Endothelial cell (in vitro differentiated cells): ENCODE data around the gene PTPRJ. TPM values are rescaled to one million over a fixed set of nuclear protein-coding genes. Genes with fewer than 3 reads are reported as not detected.
A peak's percentile ranks its signal among the peaks of the same experiment; 100 is the strongest.

Source experiments
- DNase-seq: peaks from one replicate; pipeline ENCODE4 v3.0.0; 2021; ENCODE audit warnings: low spot score
- H3K27ac Mint-ChIP-seq: one replicate; pipeline ENCODE4 v1.8.0; 2021; ENCODE audit warnings: mixed read lengths, inconsistent platforms; ENCODE audit not compliant: unreplicated experiment
- H3K27me3 Mint-ChIP-seq: one replicate; pipeline ENCODE4 v1.8.0; 2021; ENCODE audit warnings: mild to moderate bottlenecking, moderate library complexity, mixed read lengths, inconsistent platforms; ENCODE audit not compliant: unreplicated experiment
- H3K36me3 Mint-ChIP-seq: one replicate; pipeline ENCODE4 v1.8.0; 2021; ENCODE audit warnings: mild to moderate bottlenecking, low read depth, mixed read lengths, inconsistent platforms; ENCODE audit not compliant: unreplicated experiment
- H3K4me1 Mint-ChIP-seq: one replicate; pipeline ENCODE4 v1.8.0; 2021; ENCODE audit warnings: mild to moderate bottlenecking, mixed read lengths, inconsistent platforms; ENCODE audit not compliant: unreplicated experiment
- H3K4me3 Mint-ChIP-seq: one replicate; pipeline ENCODE4 v1.8.0; 2021; ENCODE audit warnings: mild to moderate bottlenecking, mixed read lengths, inconsistent platforms; ENCODE audit not compliant: unreplicated experiment
- H3K9me3 Mint-ChIP-seq: one replicate; pipeline ENCODE4 v1.8.0; 2021; ENCODE audit warnings: mixed read lengths, inconsistent platforms; ENCODE audit not compliant: unreplicated experiment
- total RNA-seq: library from RNA; stranded (reverse); fragmentation: NEBNext Ultra II Directional; extraction: Animal tissue kit (Norgen Biotek cat#: 25700); gene quantifications from one replicate; pipeline ENCODE4 v1.2.1, GENCODE V29; 2021; ENCODE audit not compliant: unreplicated experiment
- TF ChIP-seq, protein P1 (sequence below): fragments of 200-600 bp; sonication (generic); IDR thresholded peaks from one replicate; pipeline ENCODE4 v1.5.0; 2021; ENCODE audit warnings: antibody characterized with exemption; ENCODE audit not compliant: unreplicated experiment

Gene PTPRJ
- total RNA-seq, 1 donor from 2014 or later = 1.6 TPM

DNA sequence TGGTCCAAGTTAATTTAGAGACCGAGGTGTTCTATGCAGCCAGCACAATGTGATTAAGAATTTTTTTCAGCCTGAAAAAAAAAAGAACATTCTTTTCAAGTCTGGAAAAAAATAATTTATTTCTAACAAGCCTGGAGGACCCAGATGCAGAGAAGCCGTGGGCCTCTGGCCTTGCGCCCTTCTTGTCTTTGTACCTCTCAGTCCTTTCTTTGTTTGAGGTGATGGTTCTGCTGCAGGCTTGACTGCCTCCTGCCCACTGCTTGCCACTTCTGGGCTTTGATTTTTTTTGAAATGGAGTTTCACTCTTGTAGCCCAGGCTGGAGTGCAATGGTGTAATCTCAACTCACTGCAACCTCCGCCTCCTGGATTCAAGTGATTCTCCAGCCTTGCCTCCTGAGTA lies 7.2 kb upstream of the PTPRJ start:
- TF ChIP-seq, protein P1, sequence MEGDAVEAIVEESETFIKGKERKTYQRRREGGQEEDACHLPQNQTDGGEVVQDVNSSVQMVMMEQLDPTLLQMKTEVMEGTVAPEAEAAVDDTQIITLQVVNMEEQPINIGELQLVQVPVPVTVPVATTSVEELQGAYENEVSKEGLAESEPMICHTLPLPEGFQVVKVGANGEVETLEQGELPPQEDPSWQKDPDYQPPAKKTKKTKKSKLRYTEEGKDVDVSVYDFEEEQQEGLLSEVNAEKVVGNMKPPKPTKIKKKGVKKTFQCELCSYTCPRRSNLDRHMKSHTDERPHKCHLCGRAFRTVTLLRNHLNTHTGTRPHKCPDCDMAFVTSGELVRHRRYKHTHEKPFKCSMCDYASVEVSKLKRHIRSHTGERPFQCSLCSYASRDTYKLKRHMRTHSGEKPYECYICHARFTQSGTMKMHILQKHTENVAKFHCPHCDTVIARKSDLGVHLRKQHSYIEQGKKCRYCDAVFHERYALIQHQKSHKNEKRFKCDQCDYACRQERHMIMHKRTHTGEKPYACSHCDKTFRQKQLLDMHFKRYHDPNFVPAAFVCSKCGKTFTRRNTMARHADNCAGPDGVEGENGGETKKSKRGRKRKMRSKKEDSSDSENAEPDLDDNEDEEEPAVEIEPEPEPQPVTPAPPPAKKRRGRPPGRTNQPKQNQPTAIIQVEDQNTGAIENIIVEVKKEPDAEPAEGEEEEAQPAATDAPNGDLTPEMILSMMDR = no peak
- Mint-ChIP-seq H3K9me3 (no peaks in the 10 kb centered on the region), H3K27ac (no peak overlapping the region), H3K4me1 (no peaks in the 10 kb centered on the region), H3K27me3 (peaks cover 4% of the 10 kb centered on the region), H3K36me3 (no peaks in the 10 kb centered on the region), H3K4me3 (no peak overlapping the region)
- DNase-seq = no peak

- H3K9me3 Mint-ChIP-seq = no peaks in the 10 kb centered on the region
- no peaks in the 10 kb centered on the region for H3K36me3 Mint-ChIP-seq
- TF ChIP-seq, protein P1 = no peak
- no peak for DNase-seq
- H3K27me3 Mint-ChIP-seq = peaks cover 20% of the 10 kb centered on the region
- H3K4me1 Mint-ChIP-seq = peaks cover 7% of the 10 kb centered on the region
- no peak overlapping the region for H3K4me3 Mint-ChIP-seq
- H3K27ac Mint-ChIP-seq = no peak overlapping the region
Measured at GRCh38 chr11:47976931-47977330, 3.4 kb upstream of the PTPRJ start.

GRCh38 chr11:47977623-47978022 lies 2.7 kb upstream of the PTPRJ start:
- TF ChIP-seq, protein P1 = no peak
- Mint-ChIP-seq H3K4me1 (peaks cover 8% of the 10 kb centered on the region), H3K9me3 (no peaks in the 10 kb centered on the region), H3K4me3 (no peak overlapping the region), H3K27me3 (peaks cover 21% of the 10 kb centered on the region), H3K27ac (no peak overlapping the region), H3K36me3 (no peaks in the 10 kb centered on the region)
- DNase-seq = no peak

DNA sequence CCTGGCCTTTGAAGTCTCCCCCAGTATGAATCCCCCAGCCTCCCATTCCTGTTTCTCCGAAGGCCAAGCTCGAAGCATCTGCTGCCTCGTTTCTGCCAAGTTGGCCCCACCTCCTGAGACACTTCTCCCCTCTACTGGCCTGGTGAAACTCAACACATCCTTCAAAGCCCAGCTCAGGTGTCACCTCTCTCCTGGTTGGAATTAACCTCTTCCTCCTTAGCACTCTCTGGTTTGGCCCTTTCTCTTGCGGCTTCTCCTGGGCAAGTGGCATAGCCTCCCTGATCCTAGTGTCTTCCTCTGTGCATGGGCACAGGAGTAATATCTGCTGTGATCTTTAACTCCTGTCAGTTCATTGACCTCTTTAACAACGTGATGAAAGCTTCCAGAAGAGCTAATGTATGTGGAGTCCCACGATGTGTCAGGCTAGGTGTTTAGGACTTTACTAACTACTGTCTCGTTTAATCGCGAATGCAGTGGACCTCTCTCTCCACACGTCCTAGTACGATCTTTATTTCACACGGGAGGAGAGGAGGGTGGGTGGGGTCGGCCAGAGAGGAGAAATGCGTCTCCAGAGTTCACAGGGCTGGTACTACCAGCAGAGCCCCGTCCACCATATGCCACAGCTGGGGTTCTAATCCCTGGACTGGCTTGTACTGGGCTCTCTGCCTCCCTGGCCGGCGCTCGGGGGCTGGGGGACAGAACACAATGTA lies 826 bp upstream of the PTPRJ start:
- Mint-ChIP-seq H3K4me3 (peak overlapping the region; percentile 64), H3K27ac (no peak overlapping the region), H3K36me3 (no peaks in the 10 kb centered on the region), H3K9me3 (no peaks in the 10 kb centered on the region), H3K4me1 (peaks cover 8% of the 10 kb centered on the region), H3K27me3 (peaks cover 23% of the 10 kb centered on the region)
- DNase-seq = no peak
- TF ChIP-seq, protein P1 = no peak

DNA sequence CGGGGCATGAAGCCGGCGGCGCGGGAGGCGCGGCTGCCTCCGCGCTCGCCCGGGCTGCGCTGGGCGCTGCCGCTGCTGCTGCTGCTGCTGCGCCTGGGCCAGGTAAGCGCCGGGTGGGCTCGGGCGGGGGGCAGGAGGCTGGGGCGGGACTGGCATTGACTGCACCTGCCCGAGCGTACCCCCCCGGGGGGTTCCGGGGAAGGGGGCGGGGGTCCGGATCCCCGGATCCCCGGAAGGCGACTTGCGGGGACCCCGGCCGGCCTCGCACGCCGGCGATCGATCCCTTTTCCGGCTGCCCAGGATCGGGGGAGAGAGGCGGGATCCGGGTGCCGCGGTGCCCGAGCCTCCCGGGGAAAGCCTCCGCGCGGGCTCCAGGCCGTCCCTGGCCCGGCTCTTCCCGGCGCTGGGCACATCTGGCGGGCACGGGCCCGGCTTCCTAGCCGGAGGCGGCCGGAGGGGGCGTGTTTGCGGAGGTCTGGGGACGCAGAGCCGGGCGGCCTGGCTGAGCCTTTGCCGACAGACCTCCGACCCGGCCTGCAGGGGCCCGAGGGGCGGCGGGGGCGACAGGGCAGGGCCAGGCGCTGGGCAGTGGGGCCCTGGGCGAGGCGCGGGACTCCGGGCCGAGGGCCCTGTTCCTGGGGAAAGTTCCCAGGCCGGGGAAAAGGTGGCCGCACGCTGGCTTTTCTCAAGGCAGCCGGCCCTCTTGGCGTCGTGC lies 705 bp downstream of the PTPRJ start:
- no peak overlapping the region for H3K4me3 Mint-ChIP-seq
- H3K4me1 Mint-ChIP-seq = peaks cover 9% of the 10 kb centered on the region
- TF ChIP-seq, protein P1 = no peak
- no peaks in the 10 kb centered on the region for H3K9me3 Mint-ChIP-seq
- peaks cover 23% of the 10 kb centered on the region for H3K27me3 Mint-ChIP-seq
- no peak overlapping the region for H3K27ac Mint-ChIP-seq
- no peaks in the 10 kb centered on the region for H3K36me3 Mint-ChIP-seq
- peak; percentile 60 for DNase-seq
